NCI-H187 (cell line): ENCODE measurements around the gene VLDLR.
"Not testable (repeated sequence)": the region's sequence is repeated elsewhere in the genome, so short reads cannot be mapped to it uniquely, and the experiment has no call there.

ENCODE experiments used
- DNase-seq, 2 experiments: peaks; one replicate each; lab custom pipeline; 2025; lab: John Stamatoyannopoulos, UW

Gene VLDLR

GRCh38 chr9:2664174-2665065, 42.8 kb downstream of the VLDLR start:
- DNase-seq = no peak

- DNase-seq = no peak
Measured at GRCh38 chr9:2666569-2666968, 45.0 kb downstream of the VLDLR start.

- DNase-seq = no peak
Measured at GRCh38 chr9:2673161-2673560, 51.6 kb downstream of the VLDLR start.

- DNase-seq = no peak
Measured at GRCh38 chr9:2674141-2674824, 52.7 kb downstream of the VLDLR start.

- DNase-seq = no peak
Measured at GRCh38 chr9:2675834-2676233, 54.2 kb downstream of the VLDLR start.

- no peak for DNase-seq
Measured at GRCh38 chr9:2676466-2676865, 54.9 kb downstream of the VLDLR start.

GRCh38 chr9:2677915-2678889, 56.6 kb downstream of the VLDLR start:
- DNase-seq = no peak

GRCh38 chr9:2679011-2679410, 57.4 kb downstream of the VLDLR start:
- DNase-seq = no peak

- DNase-seq = no peak
Measured at GRCh38 chr9:2681981-2682380, 60.4 kb downstream of the VLDLR start.

- DNase-seq = no peak
Measured at GRCh38 chr9:2686911-2687310, 65.3 kb downstream of the VLDLR start.

GRCh38 chr9:2688636-2689035, 67.0 kb downstream of the VLDLR start:
- no peak for DNase-seq

GRCh38 chr9:2691212-2691611, 69.6 kb downstream of the VLDLR start:
- no peak for DNase-seq

GRCh38 chr9:2691626-2692025, 70.0 kb downstream of the VLDLR start:
- DNase-seq = no peak

GRCh38 chr9:2693056-2693455, 71.5 kb downstream of the VLDLR start:
- no peak for DNase-seq

- no peak for DNase-seq
Measured at GRCh38 chr9:2697492-2697891, 75.9 kb downstream of the VLDLR start.

GRCh38 chr9:2700398-2700797, 78.8 kb downstream of the VLDLR start:
- DNase-seq = no peak

- no peak for DNase-seq
Measured at GRCh38 chr9:2700909-2701550, 79.4 kb downstream of the VLDLR start.

GRCh38 chr9:2704504-2704903, 82.9 kb downstream of the VLDLR start:
- no peak for DNase-seq

GRCh38 chr9:2707256-2707655, 85.7 kb downstream of the VLDLR start:
- DNase-seq = not testable (repeated sequence)
